ENCODE data around the gene CIAO3.

The CIAO3 gene

GRCh38 chr16:721765-722540 is 18.8 kb downstream of the CIAO3 start:
- DNase-seq, result no peak

- peak; percentile 84 for DNase-seq
These were observed 19.6 kb downstream of the CIAO3 start, which contains the start of gene ANTKMT for GRCh38 chr16:720990-721764. TSS of gene ANTKMT (plus strand) at chr16:721146. CDS start at chr16:721275, 129 bp downstream.

GRCh38 chr16:720447-720989 is 20.3 kb downstream of the CIAO3 start:
- DNase-seq, result peak; percentile 63

DNA sequence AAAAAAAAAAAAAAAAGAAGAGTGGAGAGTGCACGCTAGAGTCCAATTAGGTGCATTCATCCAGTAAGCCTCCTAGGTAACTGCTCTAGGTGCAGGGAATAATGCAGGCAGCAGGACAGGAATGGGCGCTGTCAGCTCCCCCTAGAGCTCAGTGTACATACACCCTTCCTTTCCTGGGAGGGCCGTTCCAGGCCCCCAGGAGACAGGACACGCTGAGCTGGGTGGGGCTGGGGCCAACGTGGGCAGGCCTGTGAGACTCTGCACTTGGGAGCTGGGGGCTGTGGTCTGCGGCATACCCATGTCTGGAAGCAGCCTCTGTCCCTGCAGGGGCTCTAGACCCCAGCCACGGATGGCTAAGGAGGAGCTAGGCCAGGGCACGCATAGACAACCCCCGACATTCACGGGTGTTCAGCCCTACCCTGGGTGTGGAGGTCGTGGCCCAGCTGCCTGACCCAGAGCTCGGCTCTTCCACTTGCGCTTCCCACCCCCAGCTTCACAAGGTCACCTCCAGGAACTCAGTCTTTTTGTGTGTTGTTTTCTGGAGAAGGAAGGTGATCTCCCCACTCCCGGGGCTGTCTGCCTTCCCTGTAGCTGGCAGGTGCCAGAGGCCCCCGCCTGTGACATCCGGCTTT is 20.9 kb downstream of the CIAO3 start:
- no peak for DNase-seq

DNA sequence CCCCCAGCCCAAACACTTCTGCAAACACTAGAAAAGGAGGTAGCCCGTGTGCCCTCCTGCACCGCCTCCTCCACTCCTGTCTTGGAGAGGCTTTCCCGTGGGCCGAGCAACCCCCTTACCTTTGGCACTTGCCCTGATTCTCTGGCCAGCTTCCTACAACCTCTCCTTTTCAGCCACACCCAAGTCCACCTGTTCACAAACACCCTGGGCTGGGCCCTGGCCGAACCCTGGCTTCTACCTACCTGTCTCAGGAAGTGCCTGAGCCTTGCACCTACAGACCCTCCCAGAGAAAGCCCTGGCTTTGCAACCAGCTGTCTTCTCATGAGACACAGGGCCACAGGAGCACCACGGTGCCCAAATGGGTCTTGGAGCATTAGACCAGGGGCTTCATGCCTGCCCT is 21.9 kb downstream of the CIAO3 start:
- DNase-seq, result no peak

DNA sequence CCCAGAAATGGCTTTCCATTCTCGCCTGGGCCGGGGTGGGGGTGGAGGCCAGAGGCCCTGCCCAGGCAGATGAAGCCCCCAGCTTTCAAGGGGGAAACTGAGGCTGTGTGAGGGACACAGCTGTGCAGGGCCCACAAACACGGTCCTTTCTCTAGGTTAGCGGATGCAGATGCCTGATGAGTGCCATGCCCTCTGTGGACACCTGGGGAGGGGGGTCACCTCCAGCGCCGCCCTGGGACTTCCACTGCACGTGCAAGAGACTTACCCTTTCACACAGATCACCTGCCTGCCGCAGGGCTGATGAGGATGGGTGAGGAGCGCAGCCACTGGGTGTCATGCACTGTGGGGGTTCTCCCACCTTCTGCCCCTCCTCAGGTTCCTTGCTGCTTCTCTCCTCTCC is 22.4 kb downstream of the CIAO3 start:
- DNase-seq, result no peak

GRCh38 chr16:717450-718245 is 23.1 kb downstream of the CIAO3 start:
- DNase-seq, result no peak

- DNase-seq, result no peak
These were observed 23.9 kb downstream of the CIAO3 start for GRCh38 chr16:716768-717325.

DNA sequence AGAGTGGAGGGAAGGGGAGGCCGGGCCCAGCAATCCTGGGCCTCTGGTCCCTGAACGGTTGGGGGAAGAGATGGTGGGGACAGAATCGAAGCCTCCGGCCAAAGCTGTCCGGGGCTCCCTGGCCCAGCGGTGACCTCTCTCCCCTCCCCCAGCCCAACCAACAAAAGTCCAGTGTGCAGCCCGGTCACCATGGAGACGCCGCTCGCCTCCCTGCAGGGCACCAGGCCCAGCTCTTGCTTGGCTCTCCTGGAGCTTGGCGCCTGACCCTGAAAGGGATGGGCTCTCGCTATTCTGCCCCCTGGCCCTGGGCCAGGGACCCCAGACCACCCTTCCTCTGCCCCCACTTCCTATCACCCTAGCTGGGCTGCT is 24.6 kb downstream of the CIAO3 start:
- peak; percentile 41 for DNase-seq

- peak; percentile 26 for DNase-seq
These were observed 25.2 kb downstream of the CIAO3 start for GRCh38 chr16:715477-716199.

- peak; percentile 79 for DNase-seq
These were observed 26.0 kb downstream of the CIAO3 start, which contains the start of gene METRN for GRCh38 chr16:714558-715476. TSS of gene METRN (plus strand) at chr16:715118. CDS start at chr16:715290, 172 bp downstream.

DNA sequence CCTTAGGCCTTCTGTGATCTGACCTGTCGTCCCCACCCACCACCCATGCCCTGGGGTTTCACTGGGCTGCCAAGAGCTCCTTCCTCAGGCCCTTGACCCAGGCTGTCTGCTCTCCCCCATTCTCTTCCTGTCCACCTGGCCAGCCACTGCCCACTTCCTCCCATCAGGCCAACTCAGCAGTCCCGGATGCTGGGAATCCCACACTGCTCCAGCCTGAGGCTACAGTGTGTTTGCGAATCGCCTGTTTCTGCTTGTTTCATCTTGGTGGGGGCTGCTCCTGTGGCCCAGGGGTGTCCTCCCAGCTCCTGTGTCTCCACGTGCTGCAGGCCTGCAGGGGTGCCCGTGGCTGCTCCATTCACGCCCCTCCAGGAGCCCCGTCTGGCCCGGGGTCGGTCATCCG is 26.7 kb downstream of the CIAO3 start:
- DNase-seq, result no peak

GRCh38 chr16:712740-713250 is 28.0 kb downstream of the CIAO3 start:
- peak; percentile 16 for DNase-seq

DNA sequence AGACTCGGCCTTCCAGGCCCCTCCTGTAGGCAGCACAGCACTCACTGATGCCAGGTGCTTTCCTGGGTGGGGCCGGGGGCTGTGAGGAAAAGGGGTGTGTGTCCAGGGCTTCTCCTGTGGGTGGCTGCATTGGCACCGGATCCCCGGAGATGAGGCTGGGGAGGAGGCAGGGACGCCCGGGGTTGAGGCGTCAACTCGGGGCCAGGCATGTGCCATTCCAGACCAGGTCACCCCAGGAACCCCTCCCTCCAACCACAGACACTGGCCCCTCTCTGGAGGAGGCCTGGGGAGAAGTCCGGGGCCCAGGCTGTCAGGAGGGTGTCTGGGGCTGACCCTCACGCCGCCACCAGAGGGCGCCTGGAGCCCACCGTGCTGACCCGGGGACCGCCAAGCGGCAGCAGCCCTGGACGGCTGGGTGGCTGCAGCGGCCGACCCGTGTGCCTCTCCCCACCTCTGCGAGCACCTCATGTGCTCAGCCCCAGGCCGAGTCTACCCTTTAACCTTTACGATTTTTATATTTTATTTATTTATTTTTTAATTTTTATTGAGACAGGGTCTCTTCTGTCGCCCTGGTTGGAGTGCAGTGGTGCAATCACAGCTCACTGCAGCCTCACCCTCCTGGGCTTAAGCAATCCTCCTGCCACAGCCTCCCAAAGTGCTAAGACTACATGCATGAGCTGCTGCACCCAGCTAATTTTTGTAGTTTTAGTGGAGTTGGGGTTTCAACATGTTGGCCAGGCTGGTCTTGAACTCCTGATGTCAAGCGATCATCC is 29.1 kb downstream of the CIAO3 start:
- peak; percentile 53 for DNase-seq

- DNase-seq, result no peak
These were observed 29.7 kb downstream of the CIAO3 start for GRCh38 chr16:711084-711483.

- no peak for DNase-seq
These were observed 30.2 kb downstream of the CIAO3 start for GRCh38 chr16:710500-711075.

DNA sequence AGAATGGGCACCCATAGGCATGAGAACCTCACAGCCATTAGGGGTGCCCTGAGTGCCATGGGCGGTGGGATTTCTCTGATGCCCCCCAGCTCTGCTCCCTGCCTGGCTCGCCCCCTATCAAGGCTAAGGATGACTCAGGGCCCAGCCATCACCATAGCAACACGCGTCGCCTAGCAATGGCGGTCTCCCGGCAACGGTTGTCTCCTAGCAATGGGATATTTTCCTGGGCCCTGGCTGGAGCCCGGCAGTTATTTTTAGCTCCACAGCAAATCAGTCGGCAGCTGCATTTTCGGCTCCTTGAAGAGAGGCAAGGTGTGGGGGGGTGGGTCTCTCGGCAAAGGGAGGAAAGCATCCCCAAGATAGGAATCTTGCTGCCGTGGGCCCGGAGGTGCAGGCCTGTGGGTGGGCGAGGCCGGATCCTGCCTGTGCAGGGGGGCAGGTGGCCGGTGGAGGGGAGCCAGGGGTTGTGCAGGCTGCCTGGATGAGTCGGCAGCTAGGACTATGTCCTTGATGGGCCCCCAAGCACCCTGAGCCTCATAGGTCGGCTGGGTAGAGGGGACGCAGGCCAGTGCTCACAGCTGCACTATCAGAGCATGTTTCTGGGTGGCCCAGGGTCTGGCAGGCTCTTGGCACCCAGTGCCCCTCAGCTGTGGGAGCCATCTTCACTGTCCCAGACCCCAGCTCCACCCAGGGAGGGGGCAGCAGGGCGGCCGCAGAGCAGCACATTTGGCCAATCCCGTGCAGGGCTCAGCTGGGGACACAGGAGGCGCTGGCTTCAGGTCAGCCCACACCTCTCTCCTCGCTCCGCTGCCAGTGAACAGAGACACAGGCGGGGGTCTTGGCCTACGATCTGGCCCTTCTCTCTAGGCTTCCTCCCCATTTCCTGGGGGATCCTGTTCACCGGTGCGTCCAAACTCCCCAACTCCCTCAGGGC is 31.0 kb downstream of the CIAO3 start:
- peak; percentile 81 for DNase-seq

DNA sequence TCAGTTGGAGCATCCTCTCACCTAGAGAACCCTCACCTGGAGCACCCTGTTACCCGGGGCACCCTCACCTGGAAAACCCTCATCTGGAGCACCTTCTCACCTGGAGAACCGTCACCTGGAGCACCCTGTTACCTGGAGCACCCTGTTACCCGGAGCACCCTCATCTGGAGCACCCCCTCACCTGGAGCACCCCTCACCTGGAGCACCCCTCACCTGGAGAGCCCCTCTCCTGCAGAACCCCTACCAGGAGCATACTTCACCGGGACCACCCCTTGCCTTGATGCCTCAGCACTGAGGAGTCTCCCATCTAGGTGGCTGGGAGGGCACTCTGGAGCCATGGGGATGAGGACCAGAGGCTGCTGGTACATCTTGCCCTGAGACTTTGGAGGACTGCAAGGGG is 31.8 kb downstream of the CIAO3 start:
- DNase-seq, result no peak
